Astrocyte of the spinal cord (primary cell): ENCODE measurements around the gene MYL6B.
A peak's percentile ranks its signal among the peaks of the same experiment; 100 is the strongest.
"Not testable (repeated sequence)": the region's sequence is repeated elsewhere in the genome, so short reads cannot be mapped to it uniquely, and the experiment has no call there.

Experiments
- DNase-seq: peaks from one replicate; pipeline ENCODE4 v3.0.0; 2011; ENCODE audit warnings: low read depth, low spot score
- H3K4me3 ChIP-seq: 2 replicates; pipeline ENCODE4 v1.5.1; 2011; ENCODE audit warnings: low read depth, mild to moderate bottlenecking, low read length, moderate library complexity
- CTCF ChIP-seq: IDR thresholded peaks from 2 replicates; pipeline ENCODE4 v1.5.1; 2012; ENCODE audit warnings: low read depth, mild to moderate bottlenecking, low read length, inconsistent platforms
- in situ Hi-C: cut with HindIII; loops from 2 replicates; pipeline ENCODE4 v1.10.0; 2017; ENCODE audit warnings: low sequenced_read_pairs

Gene MYL6B

GRCh38 chr12:56151672-56152131, 685 bp upstream of the MYL6B start:
- no peak for DNase-seq
- H3K4me3 ChIP-seq, result peak overlapping the region; percentile 74
- TF ChIP-seq CTCF, result peak; percentile 28
- in situ Hi-C loops, result no loop called here

- no peak for TF ChIP-seq CTCF
- in situ Hi-C loops, result no loop called here
- peak overlapping the region; percentile 74 for H3K4me3 ChIP-seq
- DNase-seq, result no peak
Observed at GRCh38 chr12:56152756-56153677, 630 bp downstream of the MYL6B start.

- no peak for TF ChIP-seq CTCF
Observed at GRCh38 chr12:56153678-56154065, 1.3 kb downstream of the MYL6B start.

GRCh38 chr12:56154246-56154771, 1.9 kb downstream of the MYL6B start:
- in situ Hi-C loops, result no loop called here
- no peak overlapping the region for H3K4me3 ChIP-seq
- TF ChIP-seq CTCF, result no peak
- no peak for DNase-seq

More at GRCh38 chr12:56153678-56154065, 1.3 kb downstream of the MYL6B start:
- in situ Hi-C loops, result no loop called here
- no peak for DNase-seq
- H3K4me3 ChIP-seq, result peak overlapping the region; percentile 74

- H3K4me3 ChIP-seq, result no peak overlapping the region
- TF ChIP-seq CTCF, result no peak
- DNase-seq, result no peak
- in situ Hi-C loops, result no loop called here
Observed at GRCh38 chr12:56154818-56155217, 2.4 kb downstream of the MYL6B start.

GRCh38 chr12:56155256-56155845, 3.0 kb downstream of the MYL6B start:
- in situ Hi-C loops, result no loop called here
- TF ChIP-seq CTCF, result no peak

GRCh38 chr12:56156464-56157200, 4.2 kb downstream of the MYL6B start:
- H3K4me3 ChIP-seq, result peak overlapping the region; percentile 83
- in situ Hi-C loops, DNase-seq: not testable (repeated sequence)

More at GRCh38 chr12:56155256-56155845, 3.0 kb downstream of the MYL6B start:
- no peak for DNase-seq
- no peak overlapping the region for H3K4me3 ChIP-seq
